HG03175 (cell line): ENCODE data around the gene ZBTB16.

ENCODE experiments used
- ATAC-seq: cut with Tn5 transposase; IDR thresholded peaks from one replicate; pipeline ENCODE4 v1.9.1; 2021; ENCODE audit warnings: mild to moderate bottlenecking, moderate library complexity; ENCODE audit not compliant: unreplicated experiment

Gene ZBTB16

DNA sequence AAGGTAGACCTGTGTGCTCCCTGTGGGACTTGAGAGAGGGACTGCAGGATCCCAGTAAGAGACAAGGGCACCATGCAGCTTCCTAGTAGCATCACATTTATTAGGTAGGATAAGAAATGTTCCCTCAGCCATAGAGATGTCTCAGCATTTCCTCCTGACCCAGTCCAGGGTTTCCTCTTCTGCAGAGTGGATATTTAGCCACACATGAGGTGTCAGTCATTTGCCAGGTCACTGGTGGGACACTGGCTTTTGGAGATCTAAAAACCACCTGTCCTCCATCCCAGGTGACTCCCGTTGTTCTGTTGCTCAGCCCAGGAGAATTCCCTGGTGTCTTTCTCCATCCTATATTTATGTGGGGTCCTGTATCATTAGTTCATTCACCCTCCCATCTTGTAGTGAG is 119.1 kb downstream of the ZBTB16 start:
- ATAC-seq: no peak

DNA sequence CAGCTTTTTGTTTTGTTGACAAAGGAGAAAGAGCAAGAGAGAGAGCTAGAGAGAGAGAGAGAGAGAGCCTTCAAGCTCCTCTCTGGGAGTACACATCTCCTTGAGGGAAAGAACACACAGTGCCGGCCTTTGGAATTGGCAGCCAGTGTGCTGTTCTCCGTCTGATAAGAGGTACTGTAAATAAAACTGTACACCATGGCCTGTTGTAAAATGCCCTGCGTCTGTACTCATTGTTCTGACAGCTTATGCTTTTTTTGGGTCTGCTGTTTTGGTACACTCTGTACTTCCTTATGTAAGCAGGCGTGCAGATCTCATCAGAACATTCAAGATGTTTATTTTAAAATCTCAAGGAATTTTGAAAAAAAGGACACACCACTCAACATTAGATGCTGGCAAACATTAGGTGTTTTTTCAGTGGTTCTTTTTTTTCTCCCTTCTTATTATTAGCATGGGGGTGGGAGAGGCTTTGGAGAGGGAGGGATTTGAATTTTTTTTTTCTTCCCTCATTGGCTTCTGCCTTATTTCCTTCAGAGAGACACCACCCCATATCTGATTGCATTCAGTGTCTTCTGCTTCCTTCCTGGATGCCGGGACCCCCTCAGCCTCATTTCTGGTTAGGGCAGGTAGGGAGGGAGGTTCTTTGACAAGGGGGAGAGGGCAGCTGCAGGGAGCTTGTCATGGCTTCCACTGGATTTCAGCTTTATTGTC is 119.9 kb downstream of the ZBTB16 start:
- ATAC-seq: no peak

DNA sequence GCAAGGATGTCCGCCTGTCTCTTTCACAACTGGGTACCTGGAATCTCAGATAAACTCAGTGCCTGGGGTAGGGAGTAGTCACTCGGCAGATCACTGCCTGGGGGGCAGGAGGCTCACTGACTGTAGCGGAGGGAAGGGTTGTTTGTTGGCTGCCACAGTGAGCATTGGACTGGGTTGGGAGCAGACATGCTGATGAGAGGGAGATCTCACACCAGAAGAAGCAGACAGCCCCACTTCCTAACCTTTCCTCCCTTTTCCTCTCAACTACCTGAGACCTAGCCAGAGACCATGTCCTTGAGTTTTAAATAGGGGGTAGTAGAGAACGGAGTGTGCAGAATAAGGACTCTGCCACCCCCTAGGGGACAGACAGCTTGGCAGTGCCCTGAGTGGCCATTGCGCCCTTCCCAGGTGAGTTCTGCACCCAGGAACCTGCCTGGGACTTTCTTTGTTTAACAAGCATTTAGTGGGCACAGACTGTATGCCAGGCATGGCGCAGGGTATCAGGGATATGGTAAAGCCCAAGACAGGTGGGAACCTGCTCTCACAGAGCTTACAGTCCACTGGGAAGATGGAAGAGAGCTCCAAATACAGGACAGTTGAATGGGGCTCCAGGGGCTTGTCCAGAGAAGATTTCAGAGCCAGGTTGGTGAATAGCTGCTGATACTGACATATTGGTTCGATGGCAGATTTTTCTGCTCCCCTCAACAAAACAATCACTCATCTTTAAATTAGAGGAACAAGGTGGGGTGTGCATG is 121.0 kb downstream of the ZBTB16 start:
- ATAC-seq: no peak

DNA sequence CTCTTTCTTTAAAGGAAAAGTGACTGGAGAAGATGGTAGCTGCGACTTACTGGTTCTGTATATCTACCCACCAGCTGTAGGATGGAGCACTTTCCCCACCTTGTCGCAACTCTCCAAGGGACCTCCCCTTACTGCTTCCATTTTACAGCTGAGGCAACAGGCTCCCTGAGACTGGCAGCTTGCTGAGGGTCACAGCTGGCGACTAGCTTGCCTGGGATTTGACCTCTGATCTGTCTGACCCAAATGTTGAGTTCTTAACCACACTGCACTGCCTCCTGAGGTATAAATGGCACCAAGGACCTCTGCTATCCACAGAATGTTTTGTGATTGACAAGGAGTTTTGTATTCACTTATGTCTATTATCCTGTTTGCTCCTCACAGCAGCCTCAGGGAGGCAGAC is 121.7 kb downstream of the ZBTB16 start:
- no peak for ATAC-seq

DNA sequence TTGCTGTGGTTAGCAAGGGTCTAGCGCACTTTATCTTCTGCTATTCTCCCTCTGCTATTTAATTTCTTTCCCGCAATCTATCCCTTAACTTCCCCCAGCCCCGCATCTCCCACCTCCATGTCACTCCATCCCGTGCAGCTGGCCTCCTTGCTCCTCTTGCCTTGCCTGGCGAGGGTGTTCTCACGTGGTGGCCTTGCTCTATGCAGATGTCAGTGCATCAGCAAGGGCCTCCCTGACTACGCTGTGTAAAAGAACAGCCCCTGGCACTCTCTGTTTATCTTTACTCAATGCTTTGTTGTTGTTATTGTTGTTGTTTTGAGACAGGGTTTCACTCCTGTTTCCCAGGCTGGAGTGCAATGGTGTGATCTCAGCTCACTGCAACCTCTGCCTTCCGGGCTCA is 122.2 kb downstream of the ZBTB16 start:
- no peak for ATAC-seq

DNA sequence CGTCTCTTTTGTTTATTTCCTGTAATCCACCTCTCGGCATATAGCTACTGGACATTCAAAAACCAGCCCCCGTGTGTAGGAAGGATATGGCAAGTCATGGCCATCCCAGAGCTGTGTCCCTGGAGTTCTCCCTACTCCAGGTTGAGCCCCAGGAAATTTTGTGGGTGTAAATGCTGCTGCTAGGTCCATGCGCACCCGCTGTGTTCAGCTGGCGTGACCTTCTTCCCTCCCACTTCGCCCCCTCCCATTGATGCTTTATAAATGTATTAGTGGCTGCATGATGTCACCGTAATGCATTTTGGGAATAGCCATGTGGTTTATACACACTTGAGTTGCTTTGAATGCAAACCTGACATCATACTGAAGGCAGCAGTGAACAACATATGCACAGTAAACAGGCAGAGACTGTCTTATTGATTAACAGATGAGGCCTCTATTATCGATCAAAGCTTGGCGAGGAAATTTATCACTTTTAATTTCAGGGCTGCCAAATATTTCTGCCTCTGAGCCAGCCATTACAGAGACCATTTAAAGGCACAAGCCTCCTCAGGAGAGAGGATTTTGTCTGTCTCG is 123.0 kb downstream of the ZBTB16 start:
- no peak for ATAC-seq

DNA sequence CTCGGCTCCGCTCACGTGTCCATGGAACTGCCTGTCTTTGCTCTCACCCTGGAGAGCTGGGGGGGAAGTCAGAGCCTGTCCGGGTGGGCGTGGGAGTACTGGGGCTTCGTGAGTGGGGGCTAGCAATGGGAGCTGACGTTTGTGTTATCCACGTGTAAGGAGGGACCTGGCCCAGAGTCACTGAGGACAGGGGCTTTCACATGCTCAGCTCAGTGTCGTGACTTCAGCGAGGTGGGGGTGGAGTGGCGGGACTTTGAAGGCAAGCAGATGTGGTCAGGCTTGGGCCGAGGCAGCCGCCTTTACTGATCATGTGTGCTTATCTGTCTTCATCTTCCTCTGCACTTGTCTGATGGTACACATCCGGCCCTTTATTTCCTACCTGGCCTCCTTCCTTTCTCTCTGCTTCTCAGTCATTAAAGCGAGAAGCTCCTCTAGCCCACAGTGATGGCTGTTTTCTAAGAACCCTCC is 123.6 kb downstream of the ZBTB16 start:
- no peak for ATAC-seq

DNA sequence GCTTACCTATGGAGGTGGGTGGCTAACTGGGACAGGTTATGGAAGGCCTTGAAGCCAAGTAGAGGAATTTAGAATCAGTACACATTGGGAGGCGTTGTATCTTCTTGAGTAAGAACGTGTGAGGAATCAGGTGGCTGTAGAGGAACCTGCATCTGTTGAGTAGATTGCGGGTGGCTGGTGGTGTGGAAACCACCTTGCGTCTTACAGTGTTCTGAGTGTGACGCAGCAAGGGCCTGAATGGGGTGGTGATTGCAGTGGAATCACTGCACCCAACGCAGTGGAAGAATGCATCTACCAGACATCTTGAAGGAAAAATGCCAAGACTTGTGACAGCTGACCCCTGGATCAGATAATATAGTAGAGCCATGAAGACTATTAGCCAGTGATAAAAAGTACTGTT is 125.9 kb downstream of the ZBTB16 start:
- no peak for ATAC-seq

DNA sequence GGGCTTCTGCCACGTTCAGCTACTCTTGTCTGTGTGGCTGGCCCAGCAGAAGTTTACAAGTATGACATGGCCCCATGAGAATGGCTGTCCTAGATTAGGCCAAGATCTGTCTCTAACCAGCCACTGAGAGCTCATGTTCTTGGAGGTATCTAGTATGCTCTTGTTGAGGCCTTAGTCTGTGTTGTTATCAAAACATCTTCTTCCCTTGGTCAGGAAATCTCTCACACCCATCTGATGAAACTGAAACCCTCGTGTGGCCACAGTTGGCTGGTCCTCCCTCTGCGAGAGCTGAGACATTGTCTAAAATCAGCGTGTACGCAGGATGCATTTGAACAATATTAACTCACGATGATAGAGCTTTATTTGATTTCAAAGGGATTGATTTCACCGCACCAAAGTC is 127.7 kb downstream of the ZBTB16 start:
- no peak for ATAC-seq

DNA sequence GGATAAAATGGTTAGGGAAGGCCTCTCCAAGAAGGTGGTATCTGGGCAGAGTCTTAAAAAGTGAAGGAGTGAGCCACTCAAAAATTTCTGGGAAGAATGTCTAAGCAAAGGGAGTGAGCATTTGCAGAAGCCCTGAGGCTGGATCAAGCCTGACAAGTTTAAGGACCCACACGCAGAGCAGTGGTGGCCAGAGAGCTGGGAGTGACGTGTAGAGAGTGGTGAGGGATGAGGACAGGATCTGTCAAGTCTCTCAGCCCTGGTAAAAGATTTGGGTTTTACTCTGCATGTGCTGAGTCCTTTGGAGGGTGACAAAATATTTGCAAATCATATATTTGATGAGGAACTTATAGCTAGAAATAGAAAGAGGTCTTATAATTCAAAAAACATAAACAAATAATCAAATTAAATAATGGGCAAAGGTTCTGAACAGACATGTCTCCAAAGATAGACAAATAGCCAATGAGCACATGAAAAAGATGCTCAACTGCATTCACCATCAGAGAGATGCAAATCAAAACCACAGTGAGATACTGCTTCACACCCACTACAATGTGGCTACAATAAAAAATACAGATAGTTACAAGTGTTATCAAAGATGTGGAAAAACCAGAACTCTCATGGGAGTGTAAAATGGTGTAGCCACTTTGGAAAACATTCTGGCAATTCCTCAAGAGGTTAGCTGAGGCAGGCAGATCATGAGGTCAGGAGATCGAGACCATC is 129.5 kb downstream of the ZBTB16 start:
- ATAC-seq: no peak

DNA sequence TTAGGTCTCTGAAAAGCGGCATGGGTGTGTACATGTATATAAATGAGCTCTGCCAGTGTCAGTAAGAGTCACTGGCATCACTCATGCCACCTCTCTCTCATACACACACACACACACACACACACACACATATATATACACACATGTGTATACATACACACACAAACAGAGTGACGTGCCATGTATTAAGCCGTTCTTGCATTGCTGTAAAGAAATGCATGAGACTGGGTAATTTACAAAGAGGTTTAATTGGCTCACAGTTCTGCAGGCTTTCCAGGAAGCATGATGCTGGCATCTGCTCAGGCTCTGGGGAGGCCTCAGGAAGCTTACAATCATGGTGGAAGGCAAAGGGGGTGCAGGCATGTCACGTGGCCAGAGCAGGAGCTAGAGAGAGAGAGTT is 131.1 kb downstream of the ZBTB16 start:
- no peak for ATAC-seq

DNA sequence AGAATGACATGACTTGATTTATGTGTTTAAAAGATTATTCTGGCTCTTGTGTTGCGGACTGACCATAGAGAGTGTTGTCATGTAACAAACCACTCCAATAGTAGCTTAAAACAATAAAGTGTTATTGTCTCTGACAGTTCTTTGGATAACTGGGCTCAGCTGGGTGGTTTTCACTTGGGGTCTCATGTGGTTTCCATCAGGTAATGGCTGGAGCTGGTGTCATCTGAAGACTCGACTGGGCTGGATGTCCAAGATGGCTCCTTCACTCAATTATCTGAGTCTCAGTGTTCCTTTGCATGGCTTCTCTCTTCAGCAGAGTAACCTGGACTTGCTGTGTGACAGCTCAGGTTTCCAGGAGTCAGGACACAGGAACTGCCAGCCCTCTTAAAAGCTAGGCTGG is 132.4 kb downstream of the ZBTB16 start:
- no peak for ATAC-seq

DNA sequence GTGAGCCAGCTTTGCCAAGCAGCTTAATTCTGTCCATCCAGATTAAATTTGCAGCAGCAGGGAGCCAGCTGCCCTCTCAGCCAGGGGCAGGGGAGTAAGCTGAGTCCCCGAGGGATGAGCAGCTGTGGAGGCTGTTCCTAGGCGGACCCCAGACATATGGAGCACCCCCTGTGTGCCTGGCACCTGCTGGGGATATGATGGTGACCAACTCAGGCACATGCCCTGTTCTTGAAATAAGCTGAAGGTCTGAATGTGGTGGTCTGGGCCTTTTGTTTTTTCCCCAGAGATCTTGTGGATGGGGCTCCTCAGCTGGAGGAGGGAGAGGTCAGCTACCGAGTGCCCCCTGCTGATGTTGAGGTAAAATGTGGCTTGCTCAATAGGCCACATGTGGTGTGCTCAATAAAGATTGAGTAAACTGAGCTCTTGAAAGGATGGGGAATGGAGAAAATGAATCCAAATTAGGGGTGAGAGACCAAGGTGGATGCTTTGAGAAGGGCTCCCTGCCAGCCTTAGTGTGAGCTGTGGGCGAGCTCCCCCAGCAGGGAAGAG is 133.4 kb downstream of the ZBTB16 start:
- ATAC-seq: no peak

DNA sequence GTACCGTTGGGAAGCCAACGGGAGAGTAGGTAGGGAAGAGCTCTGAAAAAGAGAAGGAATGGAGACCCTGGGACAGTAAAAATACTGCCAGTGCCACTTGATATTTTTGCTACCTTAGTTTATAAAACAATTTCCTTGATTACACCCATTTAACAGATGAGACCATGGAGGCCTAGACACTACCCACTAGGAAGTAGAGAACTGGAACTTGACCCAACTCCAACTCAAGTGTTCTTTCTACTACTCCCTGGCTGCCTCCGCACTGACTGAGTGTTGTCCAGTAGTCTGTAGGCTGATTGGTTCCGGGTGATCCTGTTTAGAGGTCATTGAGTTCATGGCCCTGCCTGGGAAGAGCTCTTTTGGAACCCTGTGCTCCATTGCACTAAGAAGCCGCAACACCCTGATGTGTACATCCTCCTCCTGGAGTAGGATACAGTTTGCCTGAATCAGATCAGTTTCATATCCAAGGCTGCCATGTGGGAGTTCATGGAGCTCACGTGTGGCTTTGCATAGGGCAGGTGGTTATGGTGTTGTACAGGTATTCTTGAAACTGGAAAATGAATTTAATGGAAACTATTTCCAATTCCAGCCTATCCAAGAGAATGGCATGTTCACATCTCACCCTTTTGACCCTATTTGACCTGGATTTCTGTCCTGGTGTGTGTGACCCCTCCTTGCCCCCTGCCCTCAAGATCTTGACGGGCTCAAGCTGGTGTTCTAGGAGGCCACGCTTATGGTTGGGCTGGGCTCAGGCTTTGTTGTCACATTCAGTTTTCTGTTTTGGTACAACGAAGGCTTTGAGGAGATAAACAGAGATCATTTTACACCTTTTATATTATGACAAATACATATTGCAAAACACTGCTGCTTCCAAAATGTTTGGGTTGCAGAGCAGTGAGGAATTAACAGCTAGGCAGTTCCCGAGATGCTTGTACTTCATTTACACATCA is 134.5 kb downstream of the ZBTB16 start:
- no peak for ATAC-seq

DNA sequence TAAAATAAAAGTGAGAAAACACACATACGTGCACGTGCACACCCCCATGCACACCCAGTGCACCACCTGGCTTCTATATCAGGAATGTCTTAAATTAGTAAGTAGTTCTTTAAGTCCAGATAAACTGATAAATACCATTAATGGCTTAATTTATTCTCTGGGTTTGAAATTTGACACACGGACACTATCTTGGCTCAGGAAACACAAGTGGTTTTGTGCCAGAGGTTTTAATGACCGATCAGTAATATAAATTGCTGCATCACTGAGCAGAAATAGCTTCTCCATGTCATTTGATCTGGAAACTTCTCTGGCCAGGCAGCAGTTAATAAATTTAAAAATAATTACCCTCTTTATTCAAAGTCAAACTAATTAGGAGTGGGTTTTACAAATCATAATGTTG is 135.2 kb downstream of the ZBTB16 start:
- no peak for ATAC-seq

DNA sequence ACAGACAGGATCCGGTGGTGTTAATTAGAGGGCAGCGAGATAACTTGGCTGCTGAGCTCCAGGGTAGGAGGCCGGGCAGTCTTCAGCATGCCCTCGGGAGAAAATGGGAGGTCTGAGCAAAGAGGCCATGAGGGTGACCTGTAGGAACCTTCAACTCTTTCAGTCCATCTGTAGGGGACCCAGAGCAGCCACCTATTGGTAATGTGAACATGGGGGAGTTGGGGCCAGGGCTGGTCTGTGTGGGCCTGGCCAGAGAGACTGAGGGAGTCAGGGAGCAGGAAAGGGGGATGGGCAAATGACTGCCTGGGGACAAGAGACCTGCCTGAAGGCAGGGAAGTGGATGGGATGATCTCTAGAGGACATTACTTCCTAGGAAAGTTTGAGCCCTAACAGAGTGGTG is 135.6 kb downstream of the ZBTB16 start:
- ATAC-seq: no peak

DNA sequence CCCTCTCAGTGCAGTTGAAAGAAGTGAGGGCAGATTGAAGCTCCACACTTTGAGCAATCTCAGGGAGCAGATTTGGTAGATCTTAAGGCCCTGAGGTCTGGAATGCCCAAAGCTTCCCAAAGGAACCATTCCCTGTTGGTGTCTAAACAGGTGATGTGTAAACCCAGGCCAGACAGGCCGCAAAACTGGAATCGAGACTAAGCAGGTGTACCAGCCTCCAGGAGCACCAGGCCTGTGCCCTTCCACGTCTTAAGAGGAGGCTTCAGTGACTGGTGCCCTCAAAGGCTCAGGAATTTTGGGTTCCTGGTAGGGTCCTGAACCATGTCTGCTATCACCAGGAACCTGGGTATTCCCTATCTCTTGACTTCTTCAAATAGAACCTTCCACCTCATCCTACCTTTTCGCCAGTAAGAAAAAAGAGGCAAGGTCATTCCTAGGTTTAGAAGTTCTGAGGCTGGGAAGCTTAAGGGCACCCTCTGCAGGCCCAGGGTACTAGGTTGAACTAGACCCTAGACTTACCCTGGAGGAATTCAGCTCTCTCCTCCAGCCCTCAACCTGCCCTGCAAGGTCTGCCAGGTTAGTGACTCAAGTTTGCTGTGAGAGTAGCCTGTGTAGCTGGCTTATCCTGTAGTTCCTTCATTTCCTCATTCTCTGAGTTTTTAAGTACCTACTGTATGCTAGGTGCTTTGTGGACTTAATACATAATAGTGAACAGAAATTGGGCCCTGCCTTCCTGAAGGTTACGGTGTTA is 136.6 kb downstream of the ZBTB16 start:
- ATAC-seq: no peak

DNA sequence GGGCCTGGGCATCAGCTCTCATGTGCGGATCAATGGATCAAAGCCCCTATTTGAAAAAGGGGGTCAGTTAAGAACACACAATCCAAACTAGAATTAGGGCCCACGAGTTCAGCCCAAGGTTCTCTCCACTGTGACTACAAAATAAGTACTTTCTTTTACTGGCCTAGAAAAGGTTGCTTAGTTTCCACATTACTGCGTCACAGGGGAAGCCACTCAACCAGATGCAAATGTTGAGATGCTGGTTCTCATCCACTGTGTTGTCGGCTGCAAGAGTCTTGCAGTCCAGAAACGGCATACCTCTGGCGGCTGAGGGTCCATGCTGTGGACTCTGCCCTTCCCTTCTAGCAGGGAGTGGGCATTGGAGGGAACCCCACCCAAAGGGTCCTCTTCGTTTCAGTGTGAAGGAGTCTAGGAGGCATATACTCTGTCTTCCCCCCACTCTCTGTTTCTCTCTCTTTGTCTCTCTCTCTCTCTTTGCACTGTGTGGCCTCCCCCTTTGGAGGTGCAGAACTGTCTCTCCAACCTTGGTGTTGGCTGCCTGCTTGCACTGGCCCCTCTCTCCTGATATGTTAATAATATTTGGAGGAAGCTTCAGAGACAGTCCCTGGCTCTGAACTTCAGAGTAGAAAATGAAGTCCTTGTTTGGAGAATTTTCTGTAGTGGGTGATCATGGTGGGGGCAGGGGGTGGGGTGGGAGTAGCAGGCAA is 137.6 kb downstream of the ZBTB16 start:
- no peak for ATAC-seq
